Prostate gland (tissue), 2 donors: ENCODE measurements around the gene HEBP2. TPM values are rescaled to one million over a fixed set of nuclear protein-coding genes. Genes with fewer than 3 reads are reported as not detected.

Experiments used
- DNase-seq: peaks from one replicate; pipeline ENCODE4 v3.0.0-alpha.2; 2019; ENCODE audit warnings: low spot score
- H3K27ac ChIP-seq, 2 donors: fragments of 200-600 bp; sonication (generic); 2 replicates each; pipeline ENCODE4 v1.5.1; 2017 to 2019
- H3K27me3 ChIP-seq: fragments of 200-600 bp; sonication (generic); replicated peaks from 2 replicates; pipeline ENCODE4 v1.5.1; 2019; ENCODE audit not compliant: insufficient read depth
- H3K36me3 ChIP-seq, 2 donors: fragments of 200-600 bp; sonication (generic); 1 replicate in 1 of 2; 2 replicates in 1 of 2; pipeline versions ENCODE4 v1.5.1 to v1.8.1; 2017 to 2019
- H3K4me1 ChIP-seq: fragments of 200-600 bp; sonication (generic); replicated peaks from 2 replicates; pipeline ENCODE4 v1.5.1; 2019
- H3K4me3 ChIP-seq, 2 donors: fragments of 200-600 bp; sonication (generic); 2 replicates each; pipeline ENCODE4 v1.5.1; 2017 to 2019
- H3K9me3 ChIP-seq: fragments of 200-600 bp; sonication (generic); 2 replicates; pipeline ENCODE4 v1.5.1; 2017
- CTCF ChIP-seq, 4 experiments: fragments of 200-600 bp in 2 of 4; fragments of 450-650 bp in 2 of 4; sonication (generic) in 2 of 4; IDR thresholded peaks; 1 replicate in 3 of 4; 2 replicates in 1 of 4; pipeline ENCODE4 v1.5.1; 2016 to 2019; ENCODE audit warnings: antibody characterized with exemption in 4 of 4, mild to moderate bottlenecking in 2 of 4, moderate library complexity in 2 of 4
- POLR2A ChIP-seq: fragments of 450-650 bp; IDR thresholded peaks from one replicate; pipeline ENCODE4 v1.6.1; 2016; ENCODE audit warnings: antibody characterized with exemption, mild to moderate bottlenecking
- POLR2AphosphoS5 ChIP-seq: sonication (generic); formaldehyde crosslinking; IDR thresholded peaks from one replicate; pipeline ENCODE4 v1.6.1; 2017; ENCODE audit warnings: antibody characterized with exemption
- WGBS: methylation state at CpG from one replicate; pipeline ENCODE4 v1.1.5; 2018; 5-methylcytosine and 5-hydroxymethylcytosine counted together
- intact Hi-C: fragments of 100-400 bp; cut with DNase I; formaldehyde crosslinking; loops from one replicate; pipeline ENCODE4 v1.14.2; 2022
- total RNA-seq, 2 donors: library from RNA; depleted of rRNA; stranded (reverse); fragments of >200 nt; gene quantifications; one replicate each; pipeline ENCODE4 v1.1.0, GENCODE V29; 2016

Gene HEBP2
- total RNA-seq, 2 donors from 2014 or later: 95.4 to 187 TPM

GRCh38 chr6:138386897-138387296 lies 17.1 kb upstream of the HEBP2 start:
- WGBS: 94% methylated on average over 3 of the region's 3 CpGs
- no peaks in the 10 kb centered on the region for H3K36me3 ChIP-seq
- H3K27me3 ChIP-seq: no peaks in the 10 kb centered on the region
- no peak for TF ChIP-seq CTCF (IDR thresholded peaks at IDR 0.05)
- no peak for TF ChIP-seq POLR2AphosphoS5
- TF ChIP-seq POLR2A: no peak
- intact Hi-C loops: no loop called here
- peak overlapping the region; percentile 77 to 87 for H3K27ac ChIP-seq
- H3K9me3 ChIP-seq: no peaks in the 10 kb centered on the region
- no peak for DNase-seq
- H3K4me3 ChIP-seq: no peak overlapping the region
- H3K4me1 ChIP-seq: no peaks in the 10 kb centered on the region

- WGBS: 64% methylated on average over 8 of the region's 8 CpGs
- Histone ChIP-seq H3K4me1 (no peaks in the 10 kb centered on the region), H3K36me3 (no peaks in the 10 kb centered on the region), H3K27ac (peak overlapping the region; percentile 77 to 87), H3K27me3 (no peaks in the 10 kb centered on the region), H3K4me3 (no peak overlapping the region), H3K9me3 (no peaks in the 10 kb centered on the region)
- intact Hi-C loops: no loop called here
- TF ChIP-seq CTCF (IDR thresholded peaks at IDR 0.05) (no peak), POLR2AphosphoS5 (peak; percentile 91)
- DNase-seq: peak; percentile 79
Measured at GRCh38 chr6:138387577-138388368, 16.2 kb upstream of the HEBP2 start.

DNA sequence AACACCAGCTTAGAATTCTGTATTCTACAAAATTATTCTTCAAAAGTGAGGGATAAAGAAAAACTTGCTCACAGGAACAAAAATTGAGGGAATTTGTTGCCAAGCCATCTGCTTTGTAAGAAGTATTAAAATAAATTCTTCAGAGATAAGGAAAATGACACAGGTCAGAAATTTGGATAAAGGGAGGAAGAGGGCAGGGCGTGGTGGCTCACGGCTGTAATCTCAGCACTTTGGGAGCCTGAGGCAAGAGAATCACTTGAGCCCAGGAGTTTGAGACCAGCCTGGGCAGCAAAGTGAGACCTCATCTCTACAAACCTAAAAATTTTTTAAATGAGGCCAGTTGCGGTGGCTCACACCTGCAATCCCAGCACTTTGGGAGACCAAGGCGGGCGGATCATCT lies 14.5 kb upstream of the HEBP2 start:
- DNase-seq: no peak
- 93% methylated on average over 5 of the region's 5 CpGs for WGBS
- no peaks in the 10 kb centered on the region for H3K9me3 ChIP-seq
- H3K4me1 ChIP-seq: no peaks in the 10 kb centered on the region
- intact Hi-C loops: no loop called here
- TF ChIP-seq POLR2A: no peak
- no peak overlapping the region for H3K4me3 ChIP-seq
- no peaks in the 10 kb centered on the region for H3K36me3 ChIP-seq
- peak overlapping the region; percentile 77 to 87 for H3K27ac ChIP-seq
- no peaks in the 10 kb centered on the region for H3K27me3 ChIP-seq

GRCh38 chr6:138393871-138394783 lies 9.9 kb upstream of the HEBP2 start:
- intact Hi-C loops: no loop called here
- H3K4me3 ChIP-seq: no peak overlapping the region
- no peaks in the 10 kb centered on the region for H3K27me3 ChIP-seq
- no peak overlapping the region for H3K27ac ChIP-seq
- H3K4me1 ChIP-seq: no peaks in the 10 kb centered on the region
- H3K36me3 ChIP-seq: no peaks in the 10 kb centered on the region
- no peak for DNase-seq
- 63% methylated on average over 5 of the region's 5 CpGs for WGBS
- no peak for TF ChIP-seq POLR2AphosphoS5
- no peak for TF ChIP-seq POLR2A
- no peak for TF ChIP-seq CTCF (IDR thresholded peaks at IDR 0.05)
- no peaks in the 10 kb centered on the region for H3K9me3 ChIP-seq

DNA sequence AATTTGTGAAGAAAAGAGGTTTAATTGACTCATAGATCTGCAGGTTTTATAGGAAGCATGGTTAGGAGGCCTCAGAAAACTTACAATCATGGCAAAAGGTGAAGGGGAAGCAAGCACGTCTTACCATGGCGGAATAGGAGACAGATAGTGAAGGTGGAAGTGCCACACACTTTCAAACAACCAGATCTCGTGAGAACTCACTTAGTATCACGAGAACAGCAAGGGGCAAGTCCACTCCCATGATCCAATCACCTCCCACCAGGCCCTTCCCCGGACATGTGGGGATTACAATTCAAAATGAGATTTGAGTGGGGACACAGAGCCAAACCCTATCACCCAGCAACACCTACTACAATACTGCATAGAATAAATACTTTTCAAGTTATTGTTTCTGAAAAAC lies 7.3 kb upstream of the HEBP2 start:
- TF ChIP-seq CTCF (IDR thresholded peaks at IDR 0.05) (no peak), POLR2A (no peak), POLR2AphosphoS5 (no peak)
- no peaks in the 10 kb centered on the region for H3K27me3 ChIP-seq
- H3K36me3 ChIP-seq: no peaks in the 10 kb centered on the region
- no peaks in the 10 kb centered on the region for H3K9me3 ChIP-seq
- H3K27ac ChIP-seq: no peak overlapping the region
- DNase-seq: no peak
- H3K4me1 ChIP-seq: no peaks in the 10 kb centered on the region
- H3K4me3 ChIP-seq: no peak overlapping the region
- 93% methylated on average over 5 of the region's 5 CpGs for WGBS
- intact Hi-C loops: no loop called here
